ENCODE measurements around the gene ANKS1B.

GRCh38 chr12:98818239-98818638 is 1166.5 kb downstream of the ANKS1B start:
- TF ChIP-seq CTCF (IDR thresholded peaks at IDR 0.05; ENCODE audit: low read depth, low read length, missing input control) (no peak), TAF1 (conservative IDR thresholded peaks at IDR 0.05) (no peak), FOXA1 (IDR thresholded peaks at IDR 0.05) (no peak)
- TF ChIP-seq, protein P1, sequence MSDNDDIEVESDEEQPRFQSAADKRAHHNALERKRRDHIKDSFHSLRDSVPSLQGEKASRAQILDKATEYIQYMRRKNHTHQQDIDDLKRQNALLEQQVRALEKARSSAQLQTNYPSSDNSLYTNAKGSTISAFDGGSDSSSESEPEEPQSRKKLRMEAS (IDR thresholded peaks at IDR 0.05) = no peak
